Nephron (organoid): ENCODE measurements around the gene KRT33A.

ENCODE experiments used
- H3K27ac Mint-ChIP-seq, 3 experiments: 2 replicates each; pipeline ENCODE4 v1.8.0; 2020; ENCODE audit warnings: mixed read lengths in 3 of 3, mild to moderate bottlenecking in 2 of 3, moderate library complexity in 1 of 3
- H3K27me3 Mint-ChIP-seq: 2 replicates; pipeline ENCODE4 v1.8.0; 2021; ENCODE audit warnings: low read depth, mild to moderate bottlenecking, moderate library complexity, mixed read lengths
- H3K36me3 Mint-ChIP-seq: 2 replicates; pipeline ENCODE4 v1.8.0; 2020; ENCODE audit warnings: low read depth, mixed read lengths
- H3K4me1 Mint-ChIP-seq: 2 replicates; pipeline ENCODE4 v1.8.0; 2020; ENCODE audit warnings: mixed read lengths
- H3K4me3 Mint-ChIP-seq, 3 experiments: 2 replicates each; pipeline ENCODE4 v1.8.0; 2020; ENCODE audit warnings: mild to moderate bottlenecking in 3 of 3, mixed read lengths in 3 of 3, moderate library complexity in 2 of 3
- H3K9me3 Mint-ChIP-seq: 2 replicates; pipeline ENCODE4 v1.8.0; 2020; ENCODE audit warnings: mixed read lengths
- TF ChIP-seq, protein P1 (sequence below), 3 experiments: fragments of 200-600 bp; sonication (generic); IDR thresholded peaks; one replicate each; pipeline ENCODE4 v1.5.0; 2021; ENCODE audit warnings: antibody characterized with exemption in 3 of 3; ENCODE audit not compliant: unreplicated experiment in 3 of 3

The KRT33A gene

DNA sequence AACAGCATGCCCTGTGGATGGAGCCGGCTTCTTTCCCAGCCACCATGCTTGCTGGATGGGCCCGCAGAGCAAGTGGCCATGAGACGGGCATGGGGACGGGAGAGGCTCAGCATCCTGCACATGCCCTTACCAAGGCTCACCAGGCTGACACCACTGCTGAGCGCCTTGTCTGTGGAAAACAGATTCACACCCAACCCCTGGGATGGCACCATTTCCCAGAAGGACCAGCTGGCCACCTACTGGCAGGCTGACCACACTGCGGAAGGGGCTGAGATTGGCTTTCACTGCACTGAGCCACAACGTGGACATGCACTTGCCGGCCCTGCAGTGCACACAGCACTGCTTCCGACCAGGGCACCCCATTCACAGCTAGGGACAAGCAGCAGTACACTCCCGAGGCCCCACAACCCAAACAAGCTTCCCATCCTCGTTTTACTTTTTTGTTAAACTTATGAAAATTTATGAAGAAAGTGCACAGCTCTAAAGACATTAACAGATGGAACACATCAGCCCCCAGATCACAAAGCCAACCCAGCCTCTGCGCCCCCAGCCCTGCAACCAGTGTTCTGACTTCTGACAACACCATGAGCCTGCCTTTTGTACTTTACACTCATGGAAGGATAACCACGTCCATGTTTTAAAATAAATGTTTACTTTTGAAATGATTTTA lies 21.2 kb downstream of the KRT33A start:
- Mint-ChIP-seq H3K27ac (no peak overlapping the region), H3K4me1 (peaks cover 5% of the 10 kb centered on the region), H3K27me3 (peaks cover 5% of the 10 kb centered on the region), H3K4me3 (no peak overlapping the region), H3K9me3 (no peaks in the 10 kb centered on the region), H3K36me3 (no peaks in the 10 kb centered on the region)
- TF ChIP-seq, protein P1, sequence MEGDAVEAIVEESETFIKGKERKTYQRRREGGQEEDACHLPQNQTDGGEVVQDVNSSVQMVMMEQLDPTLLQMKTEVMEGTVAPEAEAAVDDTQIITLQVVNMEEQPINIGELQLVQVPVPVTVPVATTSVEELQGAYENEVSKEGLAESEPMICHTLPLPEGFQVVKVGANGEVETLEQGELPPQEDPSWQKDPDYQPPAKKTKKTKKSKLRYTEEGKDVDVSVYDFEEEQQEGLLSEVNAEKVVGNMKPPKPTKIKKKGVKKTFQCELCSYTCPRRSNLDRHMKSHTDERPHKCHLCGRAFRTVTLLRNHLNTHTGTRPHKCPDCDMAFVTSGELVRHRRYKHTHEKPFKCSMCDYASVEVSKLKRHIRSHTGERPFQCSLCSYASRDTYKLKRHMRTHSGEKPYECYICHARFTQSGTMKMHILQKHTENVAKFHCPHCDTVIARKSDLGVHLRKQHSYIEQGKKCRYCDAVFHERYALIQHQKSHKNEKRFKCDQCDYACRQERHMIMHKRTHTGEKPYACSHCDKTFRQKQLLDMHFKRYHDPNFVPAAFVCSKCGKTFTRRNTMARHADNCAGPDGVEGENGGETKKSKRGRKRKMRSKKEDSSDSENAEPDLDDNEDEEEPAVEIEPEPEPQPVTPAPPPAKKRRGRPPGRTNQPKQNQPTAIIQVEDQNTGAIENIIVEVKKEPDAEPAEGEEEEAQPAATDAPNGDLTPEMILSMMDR (IDR thresholded peaks at IDR 0.05; ENCODE audit: unreplicated experiment in 3 of 3), result peak; percentile 64 to 67 (median 66)

DNA sequence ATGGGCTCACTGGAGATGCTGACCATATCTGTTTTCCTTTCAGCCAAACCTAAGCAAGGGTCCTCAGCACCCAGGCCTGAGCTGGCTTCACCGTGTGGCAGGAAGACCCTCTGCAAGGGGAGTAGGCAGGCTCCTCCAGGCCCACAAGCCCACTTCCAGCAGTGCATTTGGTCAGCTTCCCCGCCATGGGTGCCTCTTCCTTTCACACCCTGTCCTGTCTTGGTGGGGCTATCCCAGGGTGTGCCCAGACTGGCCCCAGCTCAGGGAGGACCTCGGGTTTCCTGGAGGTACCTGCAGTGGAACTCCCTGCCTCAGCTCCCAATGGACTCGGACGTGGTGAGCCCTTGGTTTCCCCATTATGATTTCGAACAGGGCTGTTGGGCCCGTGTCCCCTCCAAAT lies 22.4 kb downstream of the KRT33A start:
- H3K27me3 Mint-ChIP-seq, result peaks cover 7% of the 10 kb centered on the region
- H3K27ac Mint-ChIP-seq, result no peak overlapping the region
- TF ChIP-seq, protein P1 (IDR thresholded peaks at IDR 0.05; ENCODE audit: unreplicated experiment in 3 of 3), result no peak
- H3K9me3 Mint-ChIP-seq, result no peaks in the 10 kb centered on the region
- peaks cover 5% of the 10 kb centered on the region for H3K4me1 Mint-ChIP-seq
- H3K36me3 Mint-ChIP-seq, result no peaks in the 10 kb centered on the region
- no peak overlapping the region for H3K4me3 Mint-ChIP-seq

DNA sequence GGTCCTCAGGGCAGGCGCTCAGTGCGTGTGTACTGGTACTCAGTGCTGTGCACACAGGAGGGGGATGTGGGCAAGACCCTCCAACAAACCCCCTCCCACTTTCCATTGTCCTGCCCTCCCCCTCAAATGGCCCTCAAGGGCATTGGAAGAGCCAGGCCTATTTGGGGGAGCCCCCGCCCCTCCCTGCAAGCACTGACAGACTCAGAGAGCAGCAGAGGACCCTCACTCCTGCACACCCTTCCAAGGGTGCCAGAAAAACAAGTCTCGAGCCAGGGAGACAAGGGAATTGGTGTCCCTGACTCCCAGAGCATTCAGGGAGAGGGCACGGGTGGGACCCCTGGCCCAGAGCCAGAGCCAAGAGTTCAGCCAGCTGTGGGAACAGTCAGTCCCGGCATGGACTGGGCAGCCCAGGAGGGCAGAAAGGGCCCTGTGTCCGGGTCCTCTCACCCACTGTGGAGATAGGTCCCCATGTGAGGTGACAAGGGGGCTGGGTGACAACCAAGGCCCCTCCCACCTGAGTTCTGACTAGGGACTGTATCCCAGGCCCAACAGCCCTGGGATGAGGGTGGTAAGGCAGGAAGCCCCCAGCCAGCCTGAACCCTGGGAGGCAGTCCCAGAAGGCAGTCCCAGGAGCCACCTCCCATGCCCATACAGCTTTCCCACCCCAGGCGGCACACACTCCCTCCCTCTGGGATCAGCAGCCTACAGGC lies 23.1 kb downstream of the KRT33A start:
- TF ChIP-seq, protein P1 (IDR thresholded peaks at IDR 0.05; ENCODE audit: unreplicated experiment in 3 of 3), result no peak
- Mint-ChIP-seq H3K4me3 (no peak overlapping the region), H3K4me1 (peaks cover 5% of the 10 kb centered on the region), H3K27ac (no peak overlapping the region), H3K9me3 (no peaks in the 10 kb centered on the region), H3K36me3 (no peaks in the 10 kb centered on the region), H3K27me3 (peaks cover 4% of the 10 kb centered on the region)

DNA sequence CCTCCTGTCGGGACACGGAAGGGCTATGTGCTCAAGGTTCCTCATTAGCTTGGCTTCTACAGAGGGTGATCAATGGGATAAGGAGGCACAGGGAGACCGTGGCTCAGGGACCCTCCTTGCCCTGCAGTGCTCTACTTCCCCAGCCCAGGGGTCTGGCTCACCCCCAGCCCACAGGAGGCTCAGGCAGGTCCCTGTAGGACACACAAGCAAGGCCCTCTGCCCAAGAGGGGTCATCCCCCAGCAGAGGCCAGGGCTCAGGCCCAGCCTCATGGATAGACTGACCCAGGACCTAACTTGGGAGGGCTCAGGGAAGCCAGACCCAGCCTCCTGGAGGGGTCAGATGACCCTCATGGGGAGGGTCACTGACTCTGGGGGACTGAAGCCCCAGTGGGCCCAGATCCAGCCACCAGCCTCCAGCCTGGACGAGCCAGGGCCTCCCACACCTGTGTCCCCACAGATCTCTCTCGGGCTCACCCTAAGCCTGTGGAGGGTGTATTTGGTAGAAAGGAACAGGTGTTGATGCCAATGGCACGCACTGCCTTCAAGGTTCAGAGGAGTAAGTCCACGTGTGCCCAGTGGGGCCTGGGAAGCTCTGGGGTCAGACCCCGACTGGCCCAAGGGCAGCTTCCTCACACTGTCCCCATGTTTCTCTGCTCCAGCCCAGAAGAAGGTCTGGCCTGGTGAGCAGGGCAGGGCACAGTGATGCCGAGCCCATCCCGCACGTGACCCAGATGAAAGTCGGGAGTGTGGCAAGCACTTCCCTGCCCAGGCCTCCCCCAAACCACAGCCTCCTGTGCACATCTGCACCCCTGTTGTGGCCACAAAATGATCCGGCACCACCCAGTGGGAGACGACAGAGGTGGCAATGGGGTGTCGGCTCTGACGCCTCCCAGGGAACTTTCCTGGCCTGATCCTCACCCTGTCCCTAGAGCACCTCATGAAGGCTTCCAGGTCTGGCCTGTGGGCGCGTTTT lies 24.2 kb downstream of the KRT33A start:
- Mint-ChIP-seq H3K36me3 (no peaks in the 10 kb centered on the region), H3K4me3 (no peak overlapping the region), H3K9me3 (no peaks in the 10 kb centered on the region), H3K27ac (no peak overlapping the region), H3K27me3 (peaks cover 4% of the 10 kb centered on the region), H3K4me1 (peaks cover 5% of the 10 kb centered on the region)
- TF ChIP-seq, protein P1 (IDR thresholded peaks at IDR 0.05; ENCODE audit: unreplicated experiment in 3 of 3), result no peak

DNA sequence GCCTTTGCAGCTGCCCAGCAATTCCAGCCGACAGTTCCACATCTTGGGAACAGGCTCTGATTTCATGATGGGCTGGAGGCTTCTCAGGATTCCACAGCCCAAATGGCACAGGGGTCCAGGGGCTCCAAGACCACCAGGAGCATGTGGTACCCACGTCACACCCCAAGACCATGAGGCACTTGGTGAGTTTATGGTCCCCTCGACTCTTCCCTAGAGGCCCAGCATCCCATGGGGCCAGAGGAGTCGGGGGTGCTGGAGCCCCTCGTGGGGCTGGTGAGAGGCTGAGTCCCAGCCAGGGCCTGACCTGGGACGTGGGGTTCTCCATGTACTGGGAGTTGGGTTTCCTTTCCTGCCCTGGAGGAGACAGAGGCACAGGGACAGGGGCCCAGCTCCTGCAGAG lies 25.0 kb downstream of the KRT33A start:
- Mint-ChIP-seq H3K9me3 (no peaks in the 10 kb centered on the region), H3K4me1 (peaks cover 5% of the 10 kb centered on the region), H3K4me3 (no peak overlapping the region), H3K27ac (no peak overlapping the region), H3K36me3 (no peaks in the 10 kb centered on the region), H3K27me3 (peaks cover 4% of the 10 kb centered on the region)
- TF ChIP-seq, protein P1 (IDR thresholded peaks at IDR 0.05; ENCODE audit: unreplicated experiment in 3 of 3), result no peak
